Fibroblast of skin of left biceps (primary cell): Measurements from ENCODE around the gene CDK5RAP3.

Experiments
- DNase-seq, 2 experiments: peaks; one replicate each; pipeline ENCODE4 v3.0.0-alpha.2; 2013; ENCODE audit warnings: low read depth in 2 of 2

CDK5RAP3 gene

GRCh38 chr17:48024149-48025039 is 53.5 kb downstream of the CDK5RAP3 start:
- DNase-seq, result no peak

GRCh38 chr17:48025040-48025903 is 54.4 kb downstream of the CDK5RAP3 start:
- DNase-seq, result peak; percentile 81 to 82

DNA sequence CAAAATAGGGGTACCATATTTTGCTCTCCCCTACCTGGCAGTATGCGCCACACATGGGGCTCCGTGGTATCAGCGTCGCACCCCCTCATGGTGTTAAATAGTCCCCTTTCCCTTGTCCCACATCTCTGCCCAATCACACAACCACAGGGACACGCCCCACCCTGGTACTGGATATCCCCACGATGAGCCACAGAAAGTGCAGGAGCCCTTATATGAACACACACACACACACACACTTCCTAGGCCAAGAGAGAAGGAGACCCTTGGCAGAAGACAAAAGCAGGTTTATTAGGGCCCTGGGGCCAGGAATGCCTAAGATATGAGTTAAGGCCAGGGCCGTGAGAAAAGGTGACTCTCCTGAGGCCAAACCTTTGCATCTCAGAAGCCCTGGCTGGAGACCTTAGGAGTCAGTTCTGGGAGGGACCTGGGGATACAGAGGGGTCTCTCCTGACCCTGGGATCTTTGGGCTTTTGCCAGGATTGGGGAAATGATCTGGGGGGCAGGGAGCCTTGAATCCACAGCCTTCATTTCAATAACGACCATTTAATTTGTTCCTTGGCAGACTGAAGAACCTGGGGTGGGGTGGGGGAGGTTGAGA is 55.1 kb downstream of the CDK5RAP3 start:
- DNase-seq, result no peak

GRCh38 chr17:48026502-48027321 is 55.8 kb downstream of the CDK5RAP3 start:
- DNase-seq, result peak in 1 of 2 experiments; percentile 53

DNA sequence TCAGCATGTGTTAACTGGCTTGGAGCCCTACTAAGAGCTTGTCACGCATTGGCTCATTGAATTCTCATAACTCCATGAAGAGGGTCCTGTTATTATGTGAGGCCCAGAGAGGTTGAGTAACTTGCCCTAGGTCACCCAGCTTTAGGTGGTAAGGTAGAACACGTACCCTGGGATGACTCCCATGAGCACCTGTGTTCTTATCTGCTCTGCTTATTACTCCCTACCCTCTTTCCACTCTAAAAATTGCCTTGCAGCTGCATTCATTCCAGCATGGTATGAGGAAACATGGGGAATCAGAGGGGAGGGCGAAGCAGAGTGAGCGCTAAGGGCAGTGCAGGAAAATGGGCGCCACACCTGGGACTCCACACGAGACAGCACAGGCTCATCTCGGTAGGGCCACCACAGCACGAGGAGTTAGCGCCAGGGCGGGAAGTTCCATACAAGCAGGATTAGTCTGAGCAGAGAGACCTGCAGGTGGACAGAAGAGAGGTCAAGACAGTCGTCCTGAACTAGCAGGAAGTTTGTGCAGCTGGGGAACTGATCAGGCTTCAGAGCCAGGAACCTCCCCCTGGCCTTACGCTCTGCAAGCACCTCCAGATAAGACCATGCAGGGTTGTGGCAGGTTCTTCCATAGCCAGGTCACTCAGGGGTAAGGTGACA is 56.5 kb downstream of the CDK5RAP3 start:
- no peak for DNase-seq

GRCh38 chr17:48028736-48029135 is 57.8 kb downstream of the CDK5RAP3 start:
- DNase-seq, result no peak

- DNase-seq, result no peak
These were observed 59.6 kb downstream of the CDK5RAP3 start for GRCh38 chr17:48030531-48030930.
